Fibroblast of pulmonary artery (primary cell): ENCODE results near the gene KLHL14.

ENCODE experiments used
- DNase-seq: peaks from one replicate; pipeline ENCODE4 v3.0.0-alpha.2; 2010; ENCODE audit warnings: low read depth
- H3K4me3 ChIP-seq: replicated peaks from 2 replicates; pipeline ENCODE4 v1.5.1; 2011; ENCODE audit warnings: low read depth, mild to moderate bottlenecking, control low read depth, low read length, moderate library complexity
- TF ChIP-seq, protein P1 (sequence below): IDR thresholded peaks from 2 replicates; pipeline ENCODE4 v1.5.1; 2011; ENCODE audit warnings: mild to moderate bottlenecking, control low read depth, low read length, inconsistent platforms; ENCODE audit errors: missing control alignments

Gene KLHL14, protein sequence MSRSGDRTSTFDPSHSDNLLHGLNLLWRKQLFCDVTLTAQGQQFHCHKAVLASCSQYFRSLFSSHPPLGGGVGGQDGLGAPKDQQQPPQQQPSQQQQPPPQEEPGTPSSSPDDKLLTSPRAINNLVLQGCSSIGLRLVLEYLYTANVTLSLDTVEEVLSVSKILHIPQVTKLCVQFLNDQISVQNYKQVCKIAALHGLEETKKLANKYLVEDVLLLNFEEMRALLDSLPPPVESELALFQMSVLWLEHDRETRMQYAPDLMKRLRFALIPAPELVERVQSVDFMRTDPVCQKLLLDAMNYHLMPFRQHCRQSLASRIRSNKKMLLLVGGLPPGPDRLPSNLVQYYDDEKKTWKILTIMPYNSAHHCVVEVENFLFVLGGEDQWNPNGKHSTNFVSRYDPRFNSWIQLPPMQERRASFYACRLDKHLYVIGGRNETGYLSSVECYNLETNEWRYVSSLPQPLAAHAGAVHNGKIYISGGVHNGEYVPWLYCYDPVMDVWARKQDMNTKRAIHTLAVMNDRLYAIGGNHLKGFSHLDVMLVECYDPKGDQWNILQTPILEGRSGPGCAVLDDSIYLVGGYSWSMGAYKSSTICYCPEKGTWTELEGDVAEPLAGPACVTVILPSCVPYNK

DNA sequence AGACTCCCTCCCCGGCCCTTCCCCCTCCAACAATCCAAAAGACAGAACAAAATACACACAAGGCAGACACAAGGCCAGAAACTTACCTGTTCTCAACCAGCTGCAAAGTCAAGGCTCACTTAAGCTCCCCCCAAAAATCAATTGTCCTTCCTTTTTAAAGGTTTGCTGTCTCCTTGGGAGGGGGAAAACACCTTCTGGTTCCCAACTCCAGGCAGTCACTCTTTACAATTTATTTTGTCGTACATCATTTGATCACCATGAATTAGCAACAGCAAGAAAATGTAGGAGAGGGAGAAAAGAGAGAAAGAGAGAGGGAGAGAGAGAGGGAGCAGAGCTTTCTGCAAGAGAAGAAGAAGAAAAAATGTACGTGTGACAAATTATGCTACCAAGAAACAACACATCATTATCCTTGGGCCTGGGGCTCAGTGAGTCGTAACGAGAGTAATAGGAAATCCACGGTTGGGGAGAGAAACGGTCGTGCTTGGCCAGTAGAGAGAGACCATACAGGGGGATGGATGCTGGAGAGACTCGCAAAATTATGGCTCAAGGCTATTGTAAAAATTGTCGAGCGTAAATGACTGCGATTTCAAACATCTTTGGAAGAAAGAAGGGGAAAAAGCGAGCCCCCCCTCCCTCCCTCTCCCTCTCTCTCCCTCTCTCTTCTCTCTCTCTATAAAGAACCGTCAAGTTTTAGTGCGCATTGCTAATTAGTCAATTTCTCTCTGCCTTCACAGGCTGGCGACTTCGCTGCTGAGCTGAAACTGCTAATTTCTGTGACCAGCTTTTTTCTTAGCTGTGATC lies at the start of gene KLHL14:
KLHL14 (minus strand) TSS at position 443 of the 801 bp plus-strand sequence. CDS start 2,432 bp downstream, outside the sequence.
- TF ChIP-seq, protein P1, sequence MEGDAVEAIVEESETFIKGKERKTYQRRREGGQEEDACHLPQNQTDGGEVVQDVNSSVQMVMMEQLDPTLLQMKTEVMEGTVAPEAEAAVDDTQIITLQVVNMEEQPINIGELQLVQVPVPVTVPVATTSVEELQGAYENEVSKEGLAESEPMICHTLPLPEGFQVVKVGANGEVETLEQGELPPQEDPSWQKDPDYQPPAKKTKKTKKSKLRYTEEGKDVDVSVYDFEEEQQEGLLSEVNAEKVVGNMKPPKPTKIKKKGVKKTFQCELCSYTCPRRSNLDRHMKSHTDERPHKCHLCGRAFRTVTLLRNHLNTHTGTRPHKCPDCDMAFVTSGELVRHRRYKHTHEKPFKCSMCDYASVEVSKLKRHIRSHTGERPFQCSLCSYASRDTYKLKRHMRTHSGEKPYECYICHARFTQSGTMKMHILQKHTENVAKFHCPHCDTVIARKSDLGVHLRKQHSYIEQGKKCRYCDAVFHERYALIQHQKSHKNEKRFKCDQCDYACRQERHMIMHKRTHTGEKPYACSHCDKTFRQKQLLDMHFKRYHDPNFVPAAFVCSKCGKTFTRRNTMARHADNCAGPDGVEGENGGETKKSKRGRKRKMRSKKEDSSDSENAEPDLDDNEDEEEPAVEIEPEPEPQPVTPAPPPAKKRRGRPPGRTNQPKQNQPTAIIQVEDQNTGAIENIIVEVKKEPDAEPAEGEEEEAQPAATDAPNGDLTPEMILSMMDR, result no peak
- no peak for DNase-seq
- H3K4me3 ChIP-seq, result no peak within 1 kb of the TSS

DNA sequence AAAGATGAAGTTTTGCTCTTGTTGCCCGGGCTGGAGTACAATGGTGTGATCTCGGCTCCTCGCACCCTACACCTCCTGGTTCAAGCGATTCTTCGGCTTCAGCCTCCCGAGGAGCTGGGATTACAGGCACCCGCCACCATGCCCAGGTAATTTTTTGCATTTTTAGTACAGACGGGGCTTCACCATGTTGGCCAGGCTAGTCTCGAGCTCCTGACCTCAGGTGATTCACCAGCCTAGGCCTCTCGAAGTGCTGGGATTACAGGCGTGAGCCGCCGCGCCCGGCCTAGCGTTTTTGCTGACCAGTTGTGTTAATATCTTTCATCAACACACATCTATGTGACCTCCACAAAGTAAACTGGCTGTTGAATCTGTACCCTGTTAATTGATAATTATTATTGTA lies 49.4 kb upstream of the KLHL14 start:
- TF ChIP-seq, protein P1, result no peak
- no peak overlapping the region for H3K4me3 ChIP-seq
- DNase-seq, result no peak

DNA sequence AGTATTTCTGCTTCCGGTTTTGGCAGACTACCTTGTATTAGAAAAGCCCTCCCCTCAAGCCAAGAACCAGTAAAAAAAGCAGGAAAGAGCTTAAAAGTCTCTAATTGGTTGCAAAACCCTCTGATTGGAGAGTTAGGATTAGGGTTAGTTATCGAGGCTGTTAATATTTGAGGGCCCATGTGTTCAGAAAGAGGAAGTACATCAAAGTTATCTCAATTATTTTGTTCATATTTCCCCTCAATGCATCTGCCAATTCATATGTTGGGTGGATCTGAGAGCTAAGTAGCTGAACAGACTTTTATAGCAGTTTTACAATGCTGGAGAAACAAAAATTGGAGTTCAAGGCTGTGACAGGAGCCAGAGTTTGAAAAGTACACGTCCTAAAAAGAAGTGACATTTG lies 43.1 kb upstream of the KLHL14 start:
- TF ChIP-seq, protein P1, result no peak
- DNase-seq, result no peak
- H3K4me3 ChIP-seq, result no peak overlapping the region

DNA sequence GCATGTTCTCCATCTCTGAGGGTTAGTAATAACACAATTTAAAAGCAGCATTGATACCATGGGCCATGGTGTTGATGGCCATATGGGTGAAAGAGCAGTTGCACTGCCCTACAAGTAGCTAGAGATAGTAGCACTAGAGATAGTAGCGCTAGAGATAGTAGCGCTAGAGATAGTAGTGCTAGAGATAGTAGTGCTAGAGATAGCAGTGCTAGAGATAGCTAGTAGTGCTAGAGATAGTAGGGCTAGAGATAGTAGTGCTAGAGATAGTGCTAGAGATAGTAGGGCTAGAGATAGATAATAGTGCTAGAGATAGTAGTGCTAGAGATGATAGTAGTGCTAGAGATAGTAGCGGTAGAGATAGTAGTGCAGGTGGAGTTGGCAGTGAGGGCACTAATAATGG lies 39.5 kb upstream of the KLHL14 start:
- TF ChIP-seq, protein P1, result no peak
- no peak overlapping the region for H3K4me3 ChIP-seq
- DNase-seq, result no peak

DNA sequence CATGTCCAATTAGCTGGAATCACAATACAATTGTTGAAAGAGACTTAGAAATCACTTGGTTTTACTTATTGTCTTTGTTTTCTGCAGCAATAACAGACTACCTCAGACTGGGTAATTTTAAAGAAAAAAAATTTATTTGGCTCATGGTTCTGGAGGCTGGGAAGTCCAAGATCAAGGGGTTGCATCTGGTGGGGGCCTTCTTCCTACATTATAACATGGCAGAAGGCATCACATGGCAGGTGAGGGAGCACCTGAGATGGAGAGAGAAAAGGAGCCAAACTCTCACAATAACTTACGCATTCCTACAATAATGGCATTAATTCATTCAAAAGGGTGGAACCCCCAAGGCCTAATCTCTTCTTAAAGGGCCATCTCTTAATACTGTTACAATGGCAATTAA lies 37.5 kb upstream of the KLHL14 start:
- TF ChIP-seq, protein P1, result no peak
- DNase-seq, result no peak
- H3K4me3 ChIP-seq, result no peak overlapping the region

DNA sequence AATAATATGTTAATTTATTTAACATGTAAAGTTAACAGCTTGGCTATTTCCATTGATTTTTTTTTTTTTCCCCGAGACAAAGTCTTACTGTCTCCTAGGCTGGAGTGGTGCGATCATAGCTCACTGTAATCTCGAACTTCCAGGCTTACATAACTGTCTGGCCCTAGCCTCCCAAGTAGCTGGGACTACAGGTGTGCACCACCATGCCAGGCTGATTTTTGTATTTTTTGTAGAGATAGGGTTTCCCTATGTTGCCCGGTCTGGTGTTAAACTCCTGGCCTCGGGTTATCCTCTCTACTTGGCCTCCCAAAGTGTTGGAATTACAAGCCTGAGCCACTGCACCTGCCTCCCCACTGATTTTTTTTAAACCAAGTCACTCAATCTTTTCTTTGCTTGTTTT lies 32.5 kb upstream of the KLHL14 start:
- TF ChIP-seq, protein P1, result no peak
- DNase-seq, result no peak
- H3K4me3 ChIP-seq, result no peak overlapping the region
